A549 (cell line): ENCODE results near the gene UBXN10. TPM values are rescaled to one million over a fixed set of nuclear protein-coding genes. Genes with fewer than 3 reads are reported as not detected.

Source experiments
- ATAC-seq, 2 experiments: fragments of 200-7000 bp in 1 of 2; fragments of >200 bp in 1 of 2; cut with Nextera tagmentation in 1 of 2; cut with Tn5 transposase in 1 of 2; 3 replicates each; pipeline versions ENCODE4 v1.8.0 to v1.9.1; 2018 to 2020; ENCODE audit warnings: mild to moderate bottlenecking in 1 of 2, moderate library complexity in 1 of 2
- CTCF ChIA-PET: fragments of 300-600 bp; sonication (Branson Sonifier 250); formaldehyde crosslinking; extraction: SDS; loops from one replicate; lab custom pipeline; 2021; ENCODE audit warnings: antibody characterized with exemption, inconsistent platforms; lab: Yijun Ruan, JAX
- POLR2A ChIA-PET: fragments of 350-600 bp; formaldehyde crosslinking; extraction: SDS; loops from one replicate; lab custom pipeline; 2021; ENCODE audit warnings: antibody characterized with exemption, inconsistent platforms; lab: Yijun Ruan, JAX
- DNase-seq, 2 experiments: peaks; one replicate each; pipeline versions ENCODE4 v3.0.0 to v3.0.0-alpha.2; 2011 to 2016; ENCODE audit warnings: low read depth in 1 of 2, low spot score in 1 of 2
- FAIRE-seq: peaks from 2 replicates; lab custom pipeline; 2011; peaks lifted over from hg19 to GRCh38; lab: Jason Lieb, UNC
- H3K27ac ChIP-seq, 2 experiments: fragments of >200 bp; sonication (Bioruptor Twin); formaldehyde crosslinking; 3 replicates each; pipeline ENCODE4 v1.5.1; 2016 to 2017
- H3K4me1 ChIP-seq: fragments of >200 bp; sonication (Bioruptor Twin); formaldehyde crosslinking; 3 replicates; pipeline ENCODE4 v1.6.1; 2016
- H3K4me2 ChIP-seq: fragments of >200 bp; sonication (Bioruptor Twin); formaldehyde crosslinking; 3 replicates; pipeline ENCODE4 v1.6.1; 2016
- H3K4me3 ChIP-seq: fragments of >200 bp; sonication (Bioruptor Twin); formaldehyde crosslinking; 3 replicates; pipeline ENCODE4 v1.5.1; 2016
- H3K9me3 ChIP-seq: fragments of >200 bp; sonication (Bioruptor Twin); formaldehyde crosslinking; 3 replicates; pipeline ENCODE4 v1.6.1; 2016
- BHLHE40 ChIP-seq: IDR thresholded peaks from 2 replicates; pipeline ENCODE4 v1.6.1; 2012; ENCODE audit warnings: low read depth, low read length, inconsistent platforms
- CEBPB ChIP-seq, 2 experiments: fragments of >200 bp in 1 of 2; sonication (Bioruptor Twin) in 1 of 2; formaldehyde crosslinking in 1 of 2; IDR thresholded peaks; 2 replicates each; pipeline ENCODE4 v1.6.1; 2012 to 2016
- CHD2 ChIP-seq: fragments of 150-350 bp; IDR thresholded peaks from 2 replicates; pipeline ENCODE4 v1.6.1; 2014; ENCODE audit warnings: low read length; ENCODE audit not compliant: partially characterized antibody
- EHMT2 ChIP-seq: fragments of 200-600 bp; sonication (generic); IDR thresholded peaks from 2 replicates; pipeline ENCODE4 v1.6.1; 2016; ENCODE audit warnings: antibody characterized with exemption, low read depth, mild to moderate bottlenecking, moderate library complexity
- FOSL2 ChIP-seq, 2 experiments: fragments of 450-650 bp in 1 of 2; fragments of >200 bp in 1 of 2; sonication (Bioruptor Twin) in 1 of 2; formaldehyde crosslinking; IDR thresholded peaks; 2 replicates each; pipeline versions ENCODE4 v1.5.0 to v1.6.1; 2016 to 2020; ENCODE audit warnings: mild to moderate bottlenecking in 1 of 2, moderate library complexity in 1 of 2
- HEYL ChIP-seq: fragments of 250-450 bp; sonication (Bioruptor Pico); IDR thresholded peaks from 2 replicates; pipeline ENCODE4 v1.8.0; 2021; ENCODE audit warnings: mild to moderate bottlenecking, moderate library complexity
- HOXB5 ChIP-seq: fragments of 250-450 bp; sonication (Bioruptor Pico); IDR thresholded peaks from 2 replicates; pipeline ENCODE4 v1.5.0; 2020; ENCODE audit warnings: mild to moderate bottlenecking, moderate library complexity
- KDM1A ChIP-seq: fragments of 200-600 bp; sonication (generic); IDR thresholded peaks from 2 replicates; pipeline ENCODE4 v1.6.1; 2016; ENCODE audit warnings: low read depth, mild to moderate bottlenecking
- MAZ ChIP-seq: fragments of 150-350 bp; IDR thresholded peaks from 2 replicates; pipeline ENCODE4 v1.6.1; 2014; ENCODE audit warnings: antibody characterized with exemption, low read depth, low read length, borderline replicate concordance
- NFE2L2 ChIP-seq: fragments of 150-350 bp; conservative IDR thresholded peaks from 2 replicates; pipeline ENCODE4 v1.6.1; 2014; ENCODE audit warnings: low read length
- PHF8 ChIP-seq: fragments of 200-600 bp; sonication (generic); IDR thresholded peaks from 2 replicates; pipeline ENCODE4 v1.6.1; 2016; ENCODE audit warnings: low read depth, mild to moderate bottlenecking, antibody characterized with exemption, moderate library complexity, borderline replicate concordance
- POLR2A ChIP-seq: IDR thresholded peaks from 2 replicates; pipeline ENCODE4 v1.6.1; 2012; ENCODE audit warnings: mild to moderate bottlenecking, low read length
- ZC3H11A ChIP-seq: fragments of 450-650 bp; IDR thresholded peaks from 2 replicates; pipeline ENCODE4 v1.6.1; 2014; ENCODE audit warnings: antibody characterized with exemption, mild to moderate bottlenecking
- ZNF302 ChIP-seq: fragments of 250-450 bp; sonication (Bioruptor Pico); IDR thresholded peaks from 2 replicates; pipeline ENCODE4 v1.9.0; 2021; ENCODE audit warnings: inconsistent platforms, mild to moderate bottlenecking, moderate library complexity
- WGBS: methylation state at CpG from one replicate; pipeline ENCODE4 v1.1.6; 2017; ENCODE audit errors: missing lambda C conversion rate; 5-methylcytosine and 5-hydroxymethylcytosine counted together
- polyA plus RNA-seq, 4 experiments: library from polyadenylated mRNA; depleted of rRNA in 3 of 4; stranded (reverse); fragments of >200 nt; fragmentation: RNase III in 1 of 4; extraction: RNeasy Plus Mini Kit Qiagen cat#74134 plus additional on column Dnase treatment in 1 of 4; gene quantifications; 2 replicates in 3 of 4; 3 replicates in 1 of 4; pipeline ENCODE4 v1.2.3, GENCODE V29; 2011 to 2017
- TF ChIP-seq, protein P1 (sequence below): fragments of 250-450 bp; sonication (Bioruptor Pico); IDR thresholded peaks from 2 replicates; pipeline ENCODE4 v1.5.0; 2021; ENCODE audit warnings: mild to moderate bottlenecking, moderate library complexity, borderline replicate concordance
- TF ChIP-seq, protein P2 (sequence below): IDR thresholded peaks from 2 replicates; pipeline ENCODE4 v1.6.1; 2012
- TF ChIP-seq, protein P3 (sequence below): fragments of 200-600 bp; sonication (generic); IDR thresholded peaks from 2 replicates; pipeline ENCODE4 v1.6.1; 2016; ENCODE audit warnings: antibody characterized with exemption, mild to moderate bottlenecking, moderate library complexity
- TF ChIP-seq, protein P4 (sequence below): IDR thresholded peaks from 2 replicates; pipeline ENCODE4 v1.6.1; 2012; ENCODE audit warnings: low read depth, borderline replicate concordance
- TF ChIP-seq, protein P5 (sequence below): IDR thresholded peaks from 2 replicates; pipeline ENCODE4 v1.6.1; 2012
- TF ChIP-seq, protein P6 (sequence below): fragments of 150-350 bp; IDR thresholded peaks from 2 replicates; pipeline ENCODE4 v1.6.1; 2014; ENCODE audit warnings: low read depth, mild to moderate bottlenecking, low read length

UBXN10 gene
- polyA plus RNA-seq, 2 of the 4 experiments (the other 2 are of a cell fraction) = not detected

DNA sequence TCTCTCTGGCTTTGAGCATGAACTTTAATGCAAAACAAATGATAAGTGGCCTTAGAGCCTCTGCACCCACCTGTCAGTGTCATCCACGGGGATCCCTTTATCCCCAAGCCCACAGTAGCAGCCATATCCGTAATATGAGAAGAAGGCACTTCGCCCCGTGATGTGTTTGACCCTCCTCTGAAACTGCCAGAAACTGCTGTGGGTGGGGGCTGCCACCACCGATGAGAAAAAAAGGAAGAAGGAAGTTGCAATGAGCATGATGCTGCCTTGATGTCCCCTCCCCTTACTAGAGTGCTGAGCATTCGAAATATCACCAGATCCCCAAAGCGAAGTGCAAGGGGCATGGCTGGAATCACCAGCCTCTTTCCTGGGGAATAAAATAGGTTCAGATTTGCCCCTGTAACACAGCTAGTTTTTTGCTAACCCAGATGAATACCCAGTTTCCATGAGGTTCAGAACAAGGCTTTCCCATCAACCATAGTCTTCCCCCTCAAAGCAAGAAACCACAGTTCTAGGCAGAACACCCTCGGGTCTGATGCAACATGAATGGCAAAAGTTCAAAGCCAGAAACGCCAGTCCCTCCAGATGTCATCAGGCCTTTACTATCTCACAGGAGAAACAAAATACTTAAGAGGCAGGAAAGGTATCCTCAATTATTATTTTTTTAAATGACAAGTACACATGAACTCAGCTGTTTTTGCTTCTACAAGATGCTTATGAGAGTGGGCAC, 10.8 kb upstream of the UBXN10 start:
- Histone ChIP-seq H3K4me2 (no peak overlapping the region), H3K27ac (no peak overlapping the region), H3K4me3 (no peak overlapping the region), H3K4me1 (no peaks in the 10 kb centered on the region), H3K9me3 (no peaks in the 10 kb centered on the region)
- WGBS = 64% methylated on average over 9 of the region's 9 CpGs
- FAIRE-seq (no peak), ATAC-seq (no peak), DNase-seq (no peak)
- POLR2A ChIA-PET = no interaction called here
- CTCF ChIA-PET = no interaction called here
- TF ChIP-seq CEBPB (IDR thresholded peaks at IDR 0.05) (no peak), ZC3H11A (no peak), POLR2A (no peak), MAZ (no peak), FOSL2 (IDR thresholded peaks at IDR 0.05) (no peak), FOSL2 (CRISPR knock-in tag; IDR thresholded peaks at IDR 0.05) (no peak), CHD2 (no peak), BHLHE40 (no peak), PHF8 (no peak), NFE2L2 (no peak), HOXB5 (CRISPR knock-in tag) (no peak)
- TF ChIP-seq, protein P1, sequence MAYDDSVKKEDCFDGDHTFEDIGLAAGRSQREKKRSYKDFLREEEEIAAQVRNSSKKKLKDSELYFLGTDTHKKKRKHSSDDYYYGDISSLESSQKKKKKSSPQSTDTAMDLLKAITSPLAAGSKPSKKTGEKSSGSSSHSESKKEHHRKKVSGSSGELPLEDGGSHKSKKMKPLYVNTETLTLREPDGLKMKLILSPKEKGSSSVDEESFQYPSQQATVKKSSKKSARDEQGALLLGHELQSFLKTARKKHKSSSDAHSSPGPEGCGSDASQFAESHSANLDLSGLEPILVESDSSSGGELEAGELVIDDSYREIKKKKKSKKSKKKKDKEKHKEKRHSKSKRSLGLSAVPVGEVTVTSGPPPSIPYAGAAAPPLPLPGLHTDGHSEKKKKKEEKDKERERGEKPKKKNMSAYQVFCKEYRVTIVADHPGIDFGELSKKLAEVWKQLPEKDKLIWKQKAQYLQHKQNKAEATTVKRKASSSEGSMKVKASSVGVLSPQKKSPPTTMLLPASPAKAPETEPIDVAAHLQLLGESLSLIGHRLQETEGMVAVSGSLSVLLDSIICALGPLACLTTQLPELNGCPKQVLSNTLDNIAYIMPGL (CRISPR knock-in tag) = no peak
- TF ChIP-seq, protein P2, sequence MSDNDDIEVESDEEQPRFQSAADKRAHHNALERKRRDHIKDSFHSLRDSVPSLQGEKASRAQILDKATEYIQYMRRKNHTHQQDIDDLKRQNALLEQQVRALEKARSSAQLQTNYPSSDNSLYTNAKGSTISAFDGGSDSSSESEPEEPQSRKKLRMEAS = no peak
- TF ChIP-seq, protein P3, sequence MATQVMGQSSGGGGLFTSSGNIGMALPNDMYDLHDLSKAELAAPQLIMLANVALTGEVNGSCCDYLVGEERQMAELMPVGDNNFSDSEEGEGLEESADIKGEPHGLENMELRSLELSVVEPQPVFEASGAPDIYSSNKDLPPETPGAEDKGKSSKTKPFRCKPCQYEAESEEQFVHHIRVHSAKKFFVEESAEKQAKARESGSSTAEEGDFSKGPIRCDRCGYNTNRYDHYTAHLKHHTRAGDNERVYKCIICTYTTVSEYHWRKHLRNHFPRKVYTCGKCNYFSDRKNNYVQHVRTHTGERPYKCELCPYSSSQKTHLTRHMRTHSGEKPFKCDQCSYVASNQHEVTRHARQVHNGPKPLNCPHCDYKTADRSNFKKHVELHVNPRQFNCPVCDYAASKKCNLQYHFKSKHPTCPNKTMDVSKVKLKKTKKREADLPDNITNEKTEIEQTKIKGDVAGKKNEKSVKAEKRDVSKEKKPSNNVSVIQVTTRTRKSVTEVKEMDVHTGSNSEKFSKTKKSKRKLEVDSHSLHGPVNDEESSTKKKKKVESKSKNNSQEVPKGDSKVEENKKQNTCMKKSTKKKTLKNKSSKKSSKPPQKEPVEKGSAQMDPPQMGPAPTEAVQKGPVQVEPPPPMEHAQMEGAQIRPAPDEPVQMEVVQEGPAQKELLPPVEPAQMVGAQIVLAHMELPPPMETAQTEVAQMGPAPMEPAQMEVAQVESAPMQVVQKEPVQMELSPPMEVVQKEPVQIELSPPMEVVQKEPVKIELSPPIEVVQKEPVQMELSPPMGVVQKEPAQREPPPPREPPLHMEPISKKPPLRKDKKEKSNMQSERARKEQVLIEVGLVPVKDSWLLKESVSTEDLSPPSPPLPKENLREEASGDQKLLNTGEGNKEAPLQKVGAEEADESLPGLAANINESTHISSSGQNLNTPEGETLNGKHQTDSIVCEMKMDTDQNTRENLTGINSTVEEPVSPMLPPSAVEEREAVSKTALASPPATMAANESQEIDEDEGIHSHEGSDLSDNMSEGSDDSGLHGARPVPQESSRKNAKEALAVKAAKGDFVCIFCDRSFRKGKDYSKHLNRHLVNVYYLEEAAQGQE = no peak
- TF ChIP-seq, protein P4, sequence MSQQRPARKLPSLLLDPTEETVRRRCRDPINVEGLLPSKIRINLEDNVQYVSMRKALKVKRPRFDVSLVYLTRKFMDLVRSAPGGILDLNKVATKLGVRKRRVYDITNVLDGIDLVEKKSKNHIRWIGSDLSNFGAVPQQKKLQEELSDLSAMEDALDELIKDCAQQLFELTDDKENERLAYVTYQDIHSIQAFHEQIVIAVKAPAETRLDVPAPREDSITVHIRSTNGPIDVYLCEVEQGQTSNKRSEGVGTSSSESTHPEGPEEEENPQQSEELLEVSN = no peak

DNA sequence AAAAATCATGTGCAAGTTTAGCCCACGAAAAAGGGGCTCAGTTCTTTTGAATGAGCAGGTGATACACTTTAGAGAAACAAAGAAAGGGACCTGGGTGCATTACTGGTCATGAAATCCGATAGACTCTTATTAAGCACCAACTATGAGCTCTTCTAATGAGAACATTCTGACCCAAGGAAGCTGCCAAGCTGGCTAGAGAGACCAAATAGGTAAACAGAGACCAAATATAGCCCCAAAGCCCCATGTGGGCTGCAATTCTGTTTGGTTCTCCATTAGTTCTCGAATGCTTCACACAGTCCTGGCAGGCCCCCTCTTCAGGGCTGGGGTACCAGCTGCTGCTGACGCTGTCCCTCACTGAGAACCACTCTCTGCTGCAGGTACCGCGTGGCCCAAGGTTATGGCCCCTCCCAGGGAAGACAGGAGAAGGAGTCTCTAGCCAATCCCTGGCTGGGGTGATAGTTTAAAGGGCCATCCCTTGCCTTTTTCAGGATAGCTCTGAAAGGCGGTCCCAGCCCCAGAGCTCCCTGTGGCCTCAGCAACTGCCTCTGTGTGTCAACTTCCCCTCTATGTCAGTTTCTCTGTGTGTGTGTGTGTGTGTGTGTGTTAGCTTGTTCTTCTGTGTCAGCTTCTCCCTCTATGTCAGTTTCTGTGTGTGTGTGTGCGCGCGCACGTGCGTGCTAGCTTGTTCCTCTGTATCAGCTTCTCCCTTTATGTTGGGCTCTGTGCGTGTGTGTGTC, 7.1 kb upstream of the UBXN10 start:
- FAIRE-seq (no peak), ATAC-seq (no peak), DNase-seq (no peak)
- H3K9me3 ChIP-seq = no peaks in the 10 kb centered on the region
- no peak overlapping the region for H3K27ac ChIP-seq
- ChIA-PET CTCF (interaction anchor here (1.0 to 2.8 kb wide), 7 partner anchors 9 to 315 kb away, joined by 3 to 13 read pairs (median 4); no protein-coding TSS in a partner anchor), POLR2A (no interaction called here)
- 79% methylated on average over 9 of the region's 13 CpGs for WGBS
- TF ChIP-seq, protein P3 = no peak
- TF ChIP-seq, protein P5, sequence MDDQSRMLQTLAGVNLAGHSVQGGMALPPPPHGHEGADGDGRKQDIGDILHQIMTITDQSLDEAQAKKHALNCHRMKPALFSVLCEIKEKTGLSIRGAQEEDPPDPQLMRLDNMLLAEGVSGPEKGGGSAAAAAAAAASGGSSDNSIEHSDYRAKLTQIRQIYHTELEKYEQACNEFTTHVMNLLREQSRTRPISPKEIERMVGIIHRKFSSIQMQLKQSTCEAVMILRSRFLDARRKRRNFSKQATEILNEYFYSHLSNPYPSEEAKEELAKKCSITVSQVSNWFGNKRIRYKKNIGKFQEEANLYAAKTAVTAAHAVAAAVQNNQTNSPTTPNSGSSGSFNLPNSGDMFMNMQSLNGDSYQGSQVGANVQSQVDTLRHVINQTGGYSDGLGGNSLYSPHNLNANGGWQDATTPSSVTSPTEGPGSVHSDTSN = no peak
- TF ChIP-seq ZNF302 (no peak), HEYL (no peak), EHMT2 (no peak), ZC3H11A (no peak), POLR2A (no peak), KDM1A (no peak)
- TF ChIP-seq, protein P6, sequence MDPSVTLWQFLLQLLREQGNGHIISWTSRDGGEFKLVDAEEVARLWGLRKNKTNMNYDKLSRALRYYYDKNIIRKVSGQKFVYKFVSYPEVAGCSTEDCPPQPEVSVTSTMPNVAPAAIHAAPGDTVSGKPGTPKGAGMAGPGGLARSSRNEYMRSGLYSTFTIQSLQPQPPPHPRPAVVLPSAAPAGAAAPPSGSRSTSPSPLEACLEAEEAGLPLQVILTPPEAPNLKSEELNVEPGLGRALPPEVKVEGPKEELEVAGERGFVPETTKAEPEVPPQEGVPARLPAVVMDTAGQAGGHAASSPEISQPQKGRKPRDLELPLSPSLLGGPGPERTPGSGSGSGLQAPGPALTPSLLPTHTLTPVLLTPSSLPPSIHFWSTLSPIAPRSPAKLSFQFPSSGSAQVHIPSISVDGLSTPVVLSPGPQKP = no peak
- 0 out of 3 replicates have a peak, but pooled peaks cover 2% of the 10 kb centered on the region for H3K4me1 ChIP-seq
- H3K4me3 ChIP-seq = no peak overlapping the region
- no peak overlapping the region for H3K4me2 ChIP-seq
